IMR-90 (cell line): ENCODE measurements around the gene TMEM145. TPM values are rescaled to one million over a fixed set of nuclear protein-coding genes. Genes with fewer than 3 reads are reported as not detected.

Experiments
- ATAC-seq: fragments of 200-7000 bp; cut with Tn5 transposase; 2 replicates; pipeline ENCODE4 v1.9.1; 2020; ENCODE audit warnings: low read depth, mild to moderate bottlenecking, moderate library complexity
- BruUV-seq: library from RNA; stranded (reverse); fragments of 400-500 nt; replicated peaks from 2 replicates; lab custom pipeline; 2021; lab: Mats Ljungman, UMichigan
- CTCF ChIA-PET: fragments of 300-600 bp; formaldehyde crosslinking; extraction: SDS; loops from one replicate; lab custom pipeline; 2021; ENCODE audit warnings: antibody characterized with exemption; lab: Yijun Ruan, JAX
- POLR2A ChIA-PET: fragments of 300-600 bp; sonication (Branson Sonifier 250); formaldehyde crosslinking; loops from one replicate; lab custom pipeline; 2022; ENCODE audit warnings: antibody characterized with exemption; ENCODE audit not compliant: unreplicated experiment; lab: Charles Lee
- DNase-seq: peaks from one replicate; pipeline ENCODE4 v3.0.0; 2013
- H2AFZ ChIP-seq: replicated peaks from 2 replicates; pipeline ENCODE3; 2013; ENCODE audit warnings: low read length, mild to moderate bottlenecking; ENCODE audit not compliant: poor library complexity
- H2AK5ac ChIP-seq: 2 replicates; pipeline ENCODE4 v1.6.1; 2013; ENCODE audit warnings: low read depth, low read length, inconsistent platforms
- H2AK9ac ChIP-seq: replicated peaks from 2 replicates; pipeline ENCODE3; 2013; ENCODE audit warnings: mild to moderate bottlenecking, low read depth, low read length, moderate library complexity; ENCODE audit not compliant: poor library complexity
- H2BK120ac ChIP-seq: 2 replicates; pipeline ENCODE4 v1.6.1; 2013; ENCODE audit warnings: low read depth, low read length, inconsistent platforms
- H2BK15ac ChIP-seq: 3 replicates; pipeline ENCODE4 v1.6.1; 2013; ENCODE audit warnings: low read depth, low read length, inconsistent platforms
- H2BK20ac ChIP-seq: 2 replicates; pipeline ENCODE4 v1.6.1; 2013; ENCODE audit warnings: low read depth, mild to moderate bottlenecking, inconsistent platforms, low read length, moderate library complexity
- H2BK5ac ChIP-seq: 2 replicates; pipeline ENCODE4 v1.6.1; 2013; ENCODE audit warnings: mild to moderate bottlenecking, low read depth, low read length, inconsistent platforms; ENCODE audit not compliant: poor library complexity, severe bottlenecking
- H3K14ac ChIP-seq: replicated peaks from 2 replicates; pipeline ENCODE4 v1.6.1; 2013; ENCODE audit warnings: low read depth, low read length, inconsistent platforms
- H3K18ac ChIP-seq: 2 replicates; pipeline ENCODE4 v1.6.1; 2013; ENCODE audit warnings: low read depth, low read length, control low read depth
- H3K23ac ChIP-seq: 2 replicates; pipeline ENCODE4 v1.6.1; 2013; ENCODE audit warnings: low read depth, low read length, inconsistent platforms
- H3K27ac ChIP-seq: 2 replicates; pipeline ENCODE4 v1.5.1; 2013; ENCODE audit warnings: mild to moderate bottlenecking, control low read depth, low read length; ENCODE audit not compliant: insufficient read depth
- H3K27me3 ChIP-seq: 2 replicates; pipeline ENCODE4 v1.6.1; 2013; ENCODE audit warnings: low read length; ENCODE audit not compliant: control insufficient read depth, insufficient read depth
- H3K36me3 ChIP-seq: 2 replicates; pipeline ENCODE4 v1.6.1; 2013; ENCODE audit warnings: low read length, mixed read lengths; ENCODE audit not compliant: control insufficient read depth, insufficient read depth
- H3K4ac ChIP-seq: 2 replicates; pipeline ENCODE4 v1.6.1; 2013; ENCODE audit warnings: low read depth, low read length, inconsistent platforms
- H3K4me1 ChIP-seq: 2 replicates; pipeline ENCODE4 v1.6.1; 2013; ENCODE audit warnings: low read length, mixed read lengths; ENCODE audit not compliant: control insufficient read depth, insufficient read depth
- H3K4me2 ChIP-seq: 2 replicates; pipeline ENCODE4 v1.6.1; 2013; ENCODE audit warnings: low read depth, mild to moderate bottlenecking, control low read depth, low read length, moderate library complexity
- H3K4me3 ChIP-seq: 2 replicates; pipeline ENCODE4 v1.5.1; 2013; ENCODE audit warnings: low read depth, mild to moderate bottlenecking, control low read depth, low read length, moderate library complexity; ENCODE audit not compliant: insufficient read depth
- H3K56ac ChIP-seq: 2 replicates; pipeline ENCODE4 v1.6.1; 2013; ENCODE audit warnings: low read length, inconsistent platforms; ENCODE audit not compliant: insufficient read depth; ENCODE audit errors: extremely low read depth
- H3K79me1 ChIP-seq, 2 experiments: 2 replicates each; pipeline ENCODE4 v1.6.1; 2013; ENCODE audit warnings: low read length in 2 of 2, inconsistent platforms in 1 of 2, low read depth in 1 of 2
- H3K9ac ChIP-seq: 2 replicates; pipeline ENCODE4 v1.6.1; 2013; ENCODE audit warnings: low read depth, low read length, control low read depth
- H3K9me1 ChIP-seq: 2 replicates; pipeline ENCODE4 v1.6.1; 2013; ENCODE audit warnings: low read length, inconsistent platforms; ENCODE audit not compliant: insufficient read depth
- H3K9me3 ChIP-seq: 2 replicates; pipeline ENCODE4 v1.6.1; 2013; ENCODE audit warnings: low read length; ENCODE audit not compliant: control insufficient read depth, insufficient read depth
- H4K20me1 ChIP-seq: 2 replicates; pipeline ENCODE4 v1.6.1; 2013; ENCODE audit warnings: low read length, inconsistent platforms; ENCODE audit not compliant: insufficient read depth
- H4K5ac ChIP-seq: 2 replicates; pipeline ENCODE4 v1.6.1; 2013; ENCODE audit warnings: mild to moderate bottlenecking, low read depth, low read length, control low read depth
- H4K8ac ChIP-seq, 2 experiments: 2 replicates each; pipeline ENCODE4 v1.6.1; 2013; ENCODE audit warnings: low read depth in 2 of 2, low read length in 2 of 2, control low read depth in 1 of 2, inconsistent platforms in 1 of 2
- H4K91ac ChIP-seq: 2 replicates; pipeline ENCODE4 v1.6.1; 2013; ENCODE audit warnings: low read depth, low read length, inconsistent platforms; ENCODE audit not compliant: insufficient read depth
- CEBPB ChIP-seq: IDR thresholded peaks from 2 replicates; pipeline ENCODE4 v1.6.1; 2012; ENCODE audit warnings: low read depth, low read length, improper control_type of control experiment
- CHD1 ChIP-seq: IDR thresholded peaks from 2 replicates; pipeline ENCODE4 v1.6.1; 2012; ENCODE audit warnings: low read depth, low read length, improper control_type of control experiment
- NFE2L2 ChIP-seq: fragments of 150-350 bp; IDR thresholded peaks from 2 replicates; pipeline ENCODE4 v1.6.1; 2016; ENCODE audit warnings: low read depth, mild to moderate bottlenecking, low read length
- RAD21 ChIP-seq: IDR thresholded peaks from 2 replicates; pipeline ENCODE4 v1.6.1; 2012; ENCODE audit warnings: low read length, improper control_type of control experiment
- RCOR1 ChIP-seq: IDR thresholded peaks from 2 replicates; pipeline ENCODE4 v1.6.1; 2012; ENCODE audit warnings: mild to moderate bottlenecking, low read length, improper control_type of control experiment; ENCODE audit not compliant: insufficient replicate concordance
- RFX5 ChIP-seq: IDR thresholded peaks from 2 replicates; pipeline ENCODE4 v1.8.0; 2012; ENCODE audit warnings: low read depth, mild to moderate bottlenecking, low read length, moderate library complexity
- SMC3 ChIP-seq: fragments of 150-350 bp; IDR thresholded peaks from 2 replicates; pipeline ENCODE4 v1.6.1; 2016; ENCODE audit warnings: low read depth, mild to moderate bottlenecking, antibody characterized with exemption, low read length, moderate library complexity
- WGBS, 2 experiments: methylation state at CpG; one replicate each; pipeline versions ENCODE4 v1.1.5 to v1.1.7; 2013; ENCODE audit warnings: missing lambda C conversion rate in 2 of 2; ENCODE audit not compliant: insufficient read length in 1 of 2; ENCODE audit errors: extremely low coverage in 2 of 2; 5-methylcytosine and 5-hydroxymethylcytosine counted together
- dilution Hi-C: fragments of 300-500 bp; cut with HindIII; formaldehyde crosslinking; loops from one replicate; pipeline ENCODE4 v1.14.3; 2018; ENCODE audit warnings: low sequenced_read_pairs; ENCODE audit not compliant: unreplicated experiment
- in situ Hi-C: fragments of 300-500 bp; cut with MboI; formaldehyde crosslinking; loops from 3 replicates; pipeline ENCODE4 v1.14.3; 2019; ENCODE audit warnings: low sequenced_read_pairs, inconsistent platforms, mixed read lengths
- intact Hi-C: fragments of 100-400 bp; cut with micrococcal nuclease; formaldehyde crosslinking; loops from 2 replicates; pipeline ENCODE4 v1.10.0; 2022
- polyA plus RNA-seq, 3 experiments: library from polyadenylated mRNA; depleted of rRNA; stranded (reverse); fragments of >200 nt; gene quantifications; 2 replicates each; pipeline ENCODE4 v1.2.3, GENCODE V29; 2012; ENCODE audit warnings: low replicate concordance in 1 of 3
- total RNA-seq: library from RNA; depleted of rRNA; stranded (reverse); fragments of >200 nt; gene quantifications from 2 replicates; pipeline ENCODE4 v1.2.3, GENCODE V29; 2012
- TF ChIP-seq, protein P1 (sequence below): fragments of 150-350 bp; IDR thresholded peaks from 2 replicates; pipeline ENCODE4 v1.6.1; 2017; ENCODE audit warnings: mild to moderate bottlenecking, antibody characterized with exemption, low read length, low read depth

Gene TMEM145
- total and polyA plus RNA-seq, 2 of the 4 experiments (the other 2 are of a cell fraction), result under 0.01 to 0.41 TPM

DNA sequence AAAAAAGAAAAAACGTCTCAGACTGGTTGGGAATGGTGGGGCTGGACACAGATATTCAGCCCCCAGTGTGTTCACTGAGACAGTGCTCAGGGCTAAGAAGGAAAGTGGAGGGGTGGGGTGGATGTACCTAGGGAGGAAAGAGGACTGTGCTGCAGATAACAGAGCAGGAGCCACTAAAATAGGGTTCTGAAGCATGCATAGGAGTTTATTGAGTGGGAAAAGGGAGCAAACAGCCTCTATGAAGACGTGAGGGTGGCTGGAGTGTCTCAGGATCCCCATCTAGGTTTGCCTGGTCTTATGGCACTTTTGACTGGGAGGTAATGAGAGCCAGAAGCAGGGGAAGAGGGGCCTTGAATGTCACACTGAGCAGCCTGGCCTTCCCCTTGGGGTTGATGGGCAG, 15.7 kb downstream of the TMEM145 start:
- in situ Hi-C loops (loop anchor here (10.0 kb wide), 1 partner anchor 194 kb away; the partner anchor contains the start of gene POU2F2), intact Hi-C loops (no loop called here)
- TF ChIP-seq RFX5 (no peak), RAD21 (no peak), RCOR1 (no peak), SMC3 (no peak), CEBPB (no peak), NFE2L2 (no peak), CHD1 (no peak)
- TF ChIP-seq, protein P1, sequence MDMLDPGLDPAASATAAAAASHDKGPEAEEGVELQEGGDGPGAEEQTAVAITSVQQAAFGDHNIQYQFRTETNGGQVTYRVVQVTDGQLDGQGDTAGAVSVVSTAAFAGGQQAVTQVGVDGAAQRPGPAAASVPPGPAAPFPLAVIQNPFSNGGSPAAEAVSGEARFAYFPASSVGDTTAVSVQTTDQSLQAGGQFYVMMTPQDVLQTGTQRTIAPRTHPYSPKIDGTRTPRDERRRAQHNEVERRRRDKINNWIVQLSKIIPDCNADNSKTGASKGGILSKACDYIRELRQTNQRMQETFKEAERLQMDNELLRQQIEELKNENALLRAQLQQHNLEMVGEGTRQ, result no peak

More for the DNA sequence above, 15.7 kb downstream of the TMEM145 start:
- no peak overlapping the region for H3K14ac ChIP-seq
- H2AK9ac ChIP-seq, result no peak overlapping the region
- POLR2A ChIA-PET, result no interaction called here
- no peak overlapping the region for H3K18ac ChIP-seq
- WGBS, 2 experiments, result 100% methylated on average over 2 of the region's 2 CpGs; no CpG with 5 or more reads in 1 of the 2 experiments
- CTCF ChIA-PET, result no interaction called here
- no peak overlapping the region for H2BK120ac ChIP-seq
- H4K8ac ChIP-seq, result no peak overlapping the region
- H3K36me3 ChIP-seq, result peaks cover 3% of the 10 kb centered on the region; the same call in 1 of the 2 replicates
- peaks cover 5% of the 10 kb centered on the region; the same call in 1 of the 2 replicates for H3K9me1 ChIP-seq
- peaks cover 8% of the 10 kb centered on the region; the same call in 1 of the 2 replicates for H3K27me3 ChIP-seq
- H3K4ac ChIP-seq, result no peak overlapping the region
- no peaks in the 10 kb centered on the region for H3K9me3 ChIP-seq
- no peak overlapping the region for H3K23ac ChIP-seq
- H2BK20ac ChIP-seq, result no peak overlapping the region
- no peak overlapping the region for H4K5ac ChIP-seq
- peaks cover 4% of the 10 kb centered on the region for H3K4me1 ChIP-seq
- ATAC-seq (no peak), DNase-seq (no peak)
- H4K91ac ChIP-seq, result no peak overlapping the region
- no peak overlapping the region for H2BK15ac ChIP-seq
- peaks cover 23% of the 10 kb centered on the region for H4K20me1 ChIP-seq
- peaks cover 16 to 63% of the 10 kb centered on the region in 2 experiments for H3K79me1 ChIP-seq
- no peak overlapping the region for H3K9ac ChIP-seq
- H2AK5ac ChIP-seq, result no peak overlapping the region
- no peak overlapping the region for H3K56ac ChIP-seq
- H3K4me3 ChIP-seq, result no peak overlapping the region
- no TSS peak for BruUV-seq
- no peak overlapping the region for H3K27ac ChIP-seq
- dilution Hi-C loops, result no loop called here
- H2AFZ ChIP-seq, result no peak overlapping the region
- no peak overlapping the region for H2BK5ac ChIP-seq
- H3K4me2 ChIP-seq, result no peak overlapping the region
